HepG2 (cell line): ENCODE results near the gene GCN1. TPM values are rescaled to one million over a fixed set of nuclear protein-coding genes. Genes with fewer than 3 reads are reported as not detected.

Experiments used
- AKNA ChIP-seq: sonication (generic); formaldehyde crosslinking; IDR thresholded peaks from 2 replicates; pipeline ENCODE4 v1.4.0; 2020; ENCODE audit warnings: missing genetic modification reagents, borderline replicate concordance
- ARHGAP35 ChIP-seq: sonication (generic); formaldehyde crosslinking; IDR thresholded peaks from 2 replicates; pipeline ENCODE4 v1.9.0; 2022; ENCODE audit warnings: mild to moderate bottlenecking, inconsistent platforms, moderate library complexity, missing genetic modification reagents, borderline replicate concordance
- ATF4 ChIP-seq, 2 experiments: fragments of 450-650 bp in 1 of 2; sonication (generic) in 1 of 2; formaldehyde crosslinking; IDR thresholded peaks; 2 replicates each; pipeline versions ENCODE4 v1.5.0 to v1.8.0; 2020 to 2022; ENCODE audit warnings: mild to moderate bottlenecking in 1 of 2, missing genetic modification reagents in 1 of 2
- CCDC6 ChIP-seq: sonication (generic); formaldehyde crosslinking; IDR thresholded peaks from 2 replicates; pipeline ENCODE4 v1.8.1; 2022; ENCODE audit warnings: mild to moderate bottlenecking, missing genetic modification reagents, moderate library complexity
- GPBP1L1 ChIP-seq: sonication (generic); formaldehyde crosslinking; IDR thresholded peaks from 2 replicates; pipeline ENCODE4 v1.5.0; 2020; ENCODE audit warnings: mild to moderate bottlenecking, missing genetic modification reagents
- HIC2 ChIP-seq: sonication (generic); formaldehyde crosslinking; IDR thresholded peaks from 2 replicates; pipeline ENCODE4 v1.9.0; 2022; ENCODE audit warnings: low read depth, missing genetic modification reagents
- HNRNPUL1 ChIP-seq: fragments of 200-400 bp; formaldehyde crosslinking; IDR thresholded peaks from 2 replicates; pipeline ENCODE4 v1.6.1; 2017; ENCODE audit warnings: low read depth, mild to moderate bottlenecking, low read length, moderate library complexity
- IRX3 ChIP-seq: sonication (generic); formaldehyde crosslinking; IDR thresholded peaks from 2 replicates; pipeline ENCODE4 v1.8.1; 2023; ENCODE audit warnings: mild to moderate bottlenecking, low read depth, missing genetic modification reagents, borderline replicate concordance
- KMT2B ChIP-seq: IDR thresholded peaks from 2 replicates; pipeline ENCODE4 v1.6.1; 2016; ENCODE audit warnings: missing genetic modification reagents, missing compliant biosample characterization
- MATR3 ChIP-seq: sonication (generic); formaldehyde crosslinking; IDR thresholded peaks from 2 replicates; pipeline ENCODE4 v1.4.0; 2020; ENCODE audit warnings: missing genetic modification reagents
- REXO4 ChIP-seq: sonication (generic); formaldehyde crosslinking; IDR thresholded peaks from 2 replicates; pipeline ENCODE4 v1.8.0; 2022; ENCODE audit warnings: missing genetic modification reagents, mild to moderate bottlenecking, borderline replicate concordance
- RNF2 ChIP-seq: fragments of 450-650 bp; conservative IDR thresholded peaks from 2 replicates; pipeline ENCODE4 v1.6.1; 2016; ENCODE audit warnings: low read depth
- ZNF225 ChIP-seq: sonication (generic); formaldehyde crosslinking; IDR thresholded peaks from 2 replicates; pipeline ENCODE4 v1.4.0; 2020; ENCODE audit warnings: mild to moderate bottlenecking, missing genetic modification reagents
- ZNF747 ChIP-seq: sonication (generic); formaldehyde crosslinking; IDR thresholded peaks from 2 replicates; pipeline ENCODE4 v1.8.1; 2023; ENCODE audit warnings: missing genetic modification reagents, mild to moderate bottlenecking, borderline replicate concordance
- ZSCAN22 ChIP-seq: sonication (generic); formaldehyde crosslinking; IDR thresholded peaks from 2 replicates; pipeline ENCODE4 v1.4.0; 2020; ENCODE audit warnings: mild to moderate bottlenecking, missing genetic modification reagents
- polyA plus RNA-seq, 8 experiments: library from polyadenylated mRNA; depleted of rRNA in 3 of 8; stranded (reverse) in 7 of 8; unstranded in 1 of 8; fragments of >200 nt; fragmentation: Illumina TruSeq in 4 of 8; extraction: Trizol in 4 of 8; gene quantifications; 2 replicates each; pipeline versions ENCODE4 v1.2.1 to v1.2.3, GENCODE V29; 2011 to 2016; ENCODE audit warnings: low read depth in 4 of 8, missing spikeins in 1 of 8, mixed read lengths in 1 of 8; ENCODE audit not compliant: insufficient read depth in 1 of 8
- total RNA-seq, 5 experiments: library from RNA; depleted of rRNA; stranded (reverse); fragments of >200 nt; fragmentation: Illumina TruSeq; extraction: Trizol; gene quantifications; 2 replicates each; pipeline ENCODE4 v1.2.3, GENCODE V29; 2016; ENCODE audit warnings: low read depth in 1 of 5
- TF ChIP-seq, protein P1 (sequence below): sonication (generic); formaldehyde crosslinking; IDR thresholded peaks from 2 replicates; pipeline ENCODE4 v1.4.0; 2020; ENCODE audit warnings: mild to moderate bottlenecking, low read depth, missing genetic modification reagents

The GCN1 gene
- total and polyA plus RNA-seq, 2 of the 13 experiments (the other 11 are each of a cell fraction or from before 2014, with no cell fraction given): 58.2 to 83.0 TPM

GRCh38 chr12:120227233-120228040 is 32.9 kb upstream of the GCN1 start (continued):
- TF ChIP-seq AKNA (CRISPR knock-in tag) (no peak), ZNF225 (CRISPR knock-in tag) (no peak), ZNF747 (CRISPR knock-in tag) (no peak), KMT2B (CRISPR knock-in tag) (no peak), GPBP1L1 (no peak), MATR3 (CRISPR knock-in tag) (no peak), ARHGAP35 (no peak), REXO4 (CRISPR knock-in tag) (no peak), HNRNPUL1 (no peak), CCDC6 (CRISPR knock-in tag) (no peak), ZSCAN22 (no peak), ATF4 (CRISPR knock-in tag; IDR thresholded peaks at IDR 0.05) (no peak), HIC2 (CRISPR knock-in tag) (no peak), RNF2 (no peak), IRX3 (no peak)
- TF ChIP-seq, protein P1, sequence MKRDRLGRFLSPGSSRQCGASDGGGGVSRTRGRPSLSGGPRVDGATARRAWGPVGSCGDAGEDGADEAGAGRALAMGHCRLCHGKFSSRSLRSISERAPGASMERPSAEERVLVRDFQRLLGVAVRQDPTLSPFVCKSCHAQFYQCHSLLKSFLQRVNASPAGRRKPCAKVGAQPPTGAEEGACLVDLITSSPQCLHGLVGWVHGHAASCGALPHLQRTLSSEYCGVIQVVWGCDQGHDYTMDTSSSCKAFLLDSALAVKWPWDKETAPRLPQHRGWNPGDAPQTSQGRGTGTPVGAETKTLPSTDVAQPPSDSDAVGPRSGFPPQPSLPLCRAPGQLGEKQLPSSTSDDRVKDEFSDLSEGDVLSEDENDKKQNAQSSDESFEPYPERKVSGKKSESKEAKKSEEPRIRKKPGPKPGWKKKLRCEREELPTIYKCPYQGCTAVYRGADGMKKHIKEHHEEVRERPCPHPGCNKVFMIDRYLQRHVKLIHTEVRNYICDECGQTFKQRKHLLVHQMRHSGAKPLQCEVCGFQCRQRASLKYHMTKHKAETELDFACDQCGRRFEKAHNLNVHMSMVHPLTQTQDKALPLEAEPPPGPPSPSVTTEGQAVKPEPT: no peak
